ENCODE measurements around the gene CAMSAP3.
A peak's percentile ranks its signal among the peaks of the same experiment; 100 is the strongest.
"Not testable (repeated sequence)": the region's sequence is repeated elsewhere in the genome, so short reads cannot be mapped to it uniquely, and the experiment has no call there.

The CAMSAP3 gene

GRCh38 chr19:7632340-7633203 is 36.9 kb downstream of the CAMSAP3 start:
- DNase-seq, result no peak

- DNase-seq, result no peak
These were observed 38.0 kb downstream of the CAMSAP3 start, which contains the start of gene PCP2 for GRCh38 chr19:7633698-7634097. TSS of gene PCP2 (minus strand) at chr19:7633719. CDS start at chr19:7633457, 262 bp downstream.

GRCh38 chr19:7635670-7636069 is 40.0 kb downstream of the CAMSAP3 start:
- no peak for DNase-seq

GRCh38 chr19:7636317-7636690 is 40.6 kb downstream of the CAMSAP3 start:
- DNase-seq, result no peak

- peak; percentile 90 for DNase-seq
These were observed 41.2 kb downstream of the CAMSAP3 start, which contains the start of gene STXBP2 for GRCh38 chr19:7636691-7637373. TSS of gene STXBP2 (plus strand) at chr19:7637110. CDS start at chr19:7637150, 40 bp downstream.

GRCh38 chr19:7637374-7638256 is 42.0 kb downstream of the CAMSAP3 start:
- DNase-seq, result no peak

- no peak for DNase-seq
These were observed 43.3 kb downstream of the CAMSAP3 start for GRCh38 chr19:7638802-7639465.

GRCh38 chr19:7639863-7640348 is 44.2 kb downstream of the CAMSAP3 start:
- no peak for DNase-seq

- DNase-seq, result no peak
These were observed 45.1 kb downstream of the CAMSAP3 start for GRCh38 chr19:7640803-7641202.

- DNase-seq, result no peak
These were observed 45.9 kb downstream of the CAMSAP3 start for GRCh38 chr19:7641290-7642276.

GRCh38 chr19:7642295-7643030 is 46.8 kb downstream of the CAMSAP3 start:
- DNase-seq, result no peak

- DNase-seq, result no peak
These were observed 47.4 kb downstream of the CAMSAP3 start for GRCh38 chr19:7643031-7643415.

- not testable (repeated sequence) for DNase-seq
These were observed 48.2 kb downstream of the CAMSAP3 start for GRCh38 chr19:7643629-7644549.

- no peak for DNase-seq
These were observed 48.9 kb downstream of the CAMSAP3 start for GRCh38 chr19:7644550-7644877.

GRCh38 chr19:7645163-7645562 is 49.5 kb downstream of the CAMSAP3 start:
- DNase-seq, result no peak

GRCh38 chr19:7645656-7646425 is 50.2 kb downstream of the CAMSAP3 start:
- no peak for DNase-seq

- DNase-seq, result no peak
These were observed 50.7 kb downstream of the CAMSAP3 start for GRCh38 chr19:7646426-7646700.

GRCh38 chr19:7647156-7647555 is 51.5 kb downstream of the CAMSAP3 start:
- no peak for DNase-seq
